Suprapubic skin (tissue), 3 donors: Measurements from ENCODE around the gene ASIC3.

Experiments
- EP300 ChIP-seq: sonication (generic); formaldehyde crosslinking; IDR thresholded peaks from one replicate; pipeline ENCODE4 v1.6.1; 2017; ENCODE audit warnings: antibody characterized with exemption
- POLR2A ChIP-seq, 2 donors: fragments of 450-650 bp; IDR thresholded peaks; one replicate each; pipeline ENCODE4 v1.6.1; 2017; ENCODE audit warnings: antibody characterized with exemption in 2 of 2, mild to moderate bottlenecking in 2 of 2, moderate library complexity in 2 of 2
- TF ChIP-seq, protein P1 (sequence below), 2 donors: fragments of 200-600 bp in 1 of 2; fragments of 450-650 bp in 1 of 2; sonication (generic) in 1 of 2; IDR thresholded peaks; one replicate each; pipeline ENCODE4 v1.5.1; 2016 to 2019; ENCODE audit warnings: antibody characterized with exemption in 2 of 2, mild to moderate bottlenecking in 1 of 2, moderate library complexity in 1 of 2

DNA sequence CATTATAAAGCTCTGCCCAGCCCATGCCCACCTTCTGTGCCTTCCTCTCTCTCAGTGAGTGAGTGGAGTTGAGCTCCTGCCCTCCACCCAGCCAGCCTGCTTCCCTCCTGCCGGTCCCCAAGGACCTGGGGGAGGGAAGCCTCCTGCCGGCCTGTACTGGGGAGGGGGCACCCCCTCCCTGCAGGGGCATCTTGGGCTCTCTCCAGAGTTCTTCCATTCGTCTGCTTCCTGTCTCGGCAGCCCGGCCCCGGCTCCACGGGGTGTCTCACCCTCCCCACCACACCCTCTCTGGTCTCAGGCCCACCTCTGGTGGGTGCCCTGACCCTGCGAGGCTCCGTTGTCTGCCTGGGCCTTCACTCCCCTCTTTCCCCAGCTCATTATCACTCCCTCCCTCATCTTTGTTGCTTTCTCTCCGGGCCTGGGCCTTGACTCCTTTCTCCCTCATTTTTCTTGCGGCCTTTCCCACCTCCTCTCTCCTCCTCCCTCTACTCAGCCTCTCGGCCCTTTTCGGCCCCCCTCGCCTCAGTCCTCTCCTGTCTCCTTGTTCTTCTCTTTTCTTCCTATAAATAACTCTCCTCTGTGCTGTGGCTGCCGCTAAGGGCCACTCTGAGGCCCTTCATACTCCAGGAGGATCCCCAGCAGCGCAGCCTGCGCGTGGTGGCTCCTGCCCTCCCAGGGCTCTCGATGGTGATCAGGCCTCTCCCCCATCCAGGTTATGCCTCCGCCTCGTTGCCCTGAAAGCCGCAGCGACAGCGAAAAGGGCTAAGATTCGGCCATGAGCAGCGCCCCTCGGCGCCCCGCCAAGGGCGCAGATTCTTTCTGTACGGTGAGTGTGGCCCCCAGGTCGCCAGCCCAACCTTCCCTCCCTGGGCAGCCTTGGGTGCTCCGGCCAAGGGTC lies 13.1 kb downstream of the ASIC3 start:
- no peak for TF ChIP-seq EP300
- TF ChIP-seq POLR2A (IDR thresholded peaks at IDR 0.05) = no peak
- TF ChIP-seq, protein P1, sequence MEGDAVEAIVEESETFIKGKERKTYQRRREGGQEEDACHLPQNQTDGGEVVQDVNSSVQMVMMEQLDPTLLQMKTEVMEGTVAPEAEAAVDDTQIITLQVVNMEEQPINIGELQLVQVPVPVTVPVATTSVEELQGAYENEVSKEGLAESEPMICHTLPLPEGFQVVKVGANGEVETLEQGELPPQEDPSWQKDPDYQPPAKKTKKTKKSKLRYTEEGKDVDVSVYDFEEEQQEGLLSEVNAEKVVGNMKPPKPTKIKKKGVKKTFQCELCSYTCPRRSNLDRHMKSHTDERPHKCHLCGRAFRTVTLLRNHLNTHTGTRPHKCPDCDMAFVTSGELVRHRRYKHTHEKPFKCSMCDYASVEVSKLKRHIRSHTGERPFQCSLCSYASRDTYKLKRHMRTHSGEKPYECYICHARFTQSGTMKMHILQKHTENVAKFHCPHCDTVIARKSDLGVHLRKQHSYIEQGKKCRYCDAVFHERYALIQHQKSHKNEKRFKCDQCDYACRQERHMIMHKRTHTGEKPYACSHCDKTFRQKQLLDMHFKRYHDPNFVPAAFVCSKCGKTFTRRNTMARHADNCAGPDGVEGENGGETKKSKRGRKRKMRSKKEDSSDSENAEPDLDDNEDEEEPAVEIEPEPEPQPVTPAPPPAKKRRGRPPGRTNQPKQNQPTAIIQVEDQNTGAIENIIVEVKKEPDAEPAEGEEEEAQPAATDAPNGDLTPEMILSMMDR (IDR thresholded peaks at IDR 0.05) = no peak
